C4-2B (cell line): Measurements from ENCODE around the gene PPP1R10.

Experiments
- ZFX ChIP-seq: fragments of 450-650 bp; IDR thresholded peaks from 2 replicates; pipeline ENCODE4 v1.6.1; 2017
- TF ChIP-seq, protein P1 (sequence below): fragments of 450-650 bp; conservative IDR thresholded peaks from 2 replicates; pipeline ENCODE4 v1.5.1; 2017; ENCODE audit warnings: mild to moderate bottlenecking

DNA sequence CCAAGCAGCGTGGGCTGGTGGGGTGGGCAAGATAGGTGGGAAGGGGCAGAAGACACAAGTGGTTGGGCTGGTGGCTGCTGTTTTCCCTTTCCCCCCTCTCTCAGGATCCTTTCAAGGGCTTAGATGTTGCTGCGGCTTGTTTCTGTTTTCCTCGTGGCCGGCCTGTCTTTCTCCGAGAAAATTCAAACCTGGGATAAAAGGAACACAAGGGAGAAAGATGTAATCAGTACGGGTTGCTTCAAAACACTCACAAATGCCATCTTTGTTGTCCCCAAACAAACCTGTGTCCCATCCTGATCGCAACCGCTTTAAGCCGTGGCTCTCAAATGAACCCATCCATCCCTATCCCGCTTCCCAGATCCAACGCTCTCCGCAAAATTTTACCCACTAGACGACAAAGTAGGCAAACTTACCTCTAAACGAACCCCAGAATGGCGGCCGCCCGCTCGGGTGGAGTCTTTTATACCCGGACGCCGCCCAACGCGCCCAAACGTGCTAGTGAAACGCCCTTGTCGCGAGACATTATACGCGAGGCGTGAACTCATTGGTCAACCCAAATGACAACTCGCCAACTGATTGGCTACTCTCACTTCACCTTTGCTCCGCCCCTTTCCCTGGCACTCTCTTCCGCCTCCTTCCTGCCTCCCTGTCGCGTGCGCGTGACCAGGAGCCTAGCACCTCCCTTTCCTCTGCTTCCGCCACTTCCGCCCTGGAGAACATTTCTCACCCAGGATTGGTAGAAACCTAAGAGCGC lies at the start of gene PPP1R10:
- TF ChIP-seq, protein P1, sequence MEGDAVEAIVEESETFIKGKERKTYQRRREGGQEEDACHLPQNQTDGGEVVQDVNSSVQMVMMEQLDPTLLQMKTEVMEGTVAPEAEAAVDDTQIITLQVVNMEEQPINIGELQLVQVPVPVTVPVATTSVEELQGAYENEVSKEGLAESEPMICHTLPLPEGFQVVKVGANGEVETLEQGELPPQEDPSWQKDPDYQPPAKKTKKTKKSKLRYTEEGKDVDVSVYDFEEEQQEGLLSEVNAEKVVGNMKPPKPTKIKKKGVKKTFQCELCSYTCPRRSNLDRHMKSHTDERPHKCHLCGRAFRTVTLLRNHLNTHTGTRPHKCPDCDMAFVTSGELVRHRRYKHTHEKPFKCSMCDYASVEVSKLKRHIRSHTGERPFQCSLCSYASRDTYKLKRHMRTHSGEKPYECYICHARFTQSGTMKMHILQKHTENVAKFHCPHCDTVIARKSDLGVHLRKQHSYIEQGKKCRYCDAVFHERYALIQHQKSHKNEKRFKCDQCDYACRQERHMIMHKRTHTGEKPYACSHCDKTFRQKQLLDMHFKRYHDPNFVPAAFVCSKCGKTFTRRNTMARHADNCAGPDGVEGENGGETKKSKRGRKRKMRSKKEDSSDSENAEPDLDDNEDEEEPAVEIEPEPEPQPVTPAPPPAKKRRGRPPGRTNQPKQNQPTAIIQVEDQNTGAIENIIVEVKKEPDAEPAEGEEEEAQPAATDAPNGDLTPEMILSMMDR, result no peak
- no peak for TF ChIP-seq ZFX
